IMR-90 (cell line): ENCODE measurements around the gene RPS24. TPM values are rescaled to one million over a fixed set of nuclear protein-coding genes. Genes with fewer than 3 reads are reported as not detected.
A peak's percentile ranks its signal among the peaks of the same experiment; 100 is the strongest.

Experiments
- ATAC-seq: fragments of 200-7000 bp; cut with Tn5 transposase; 2 replicates; pipeline ENCODE4 v1.9.1; 2020; ENCODE audit warnings: low read depth, mild to moderate bottlenecking, moderate library complexity
- BruUV-seq: library from RNA; stranded (reverse); fragments of 400-500 nt; replicated peaks from 2 replicates; lab custom pipeline; 2021; lab: Mats Ljungman, UMichigan
- CTCF ChIA-PET: fragments of 300-600 bp; formaldehyde crosslinking; extraction: SDS; loops from one replicate; lab custom pipeline; 2021; ENCODE audit warnings: antibody characterized with exemption; lab: Yijun Ruan, JAX
- POLR2A ChIA-PET: fragments of 300-600 bp; sonication (Branson Sonifier 250); formaldehyde crosslinking; loops from one replicate; lab custom pipeline; 2022; ENCODE audit warnings: antibody characterized with exemption; ENCODE audit not compliant: unreplicated experiment; lab: Charles Lee
- DNase-seq: peaks from one replicate; pipeline ENCODE4 v3.0.0; 2013
- H2AFZ ChIP-seq: replicated peaks from 2 replicates; pipeline ENCODE3; 2013; ENCODE audit warnings: low read length, mild to moderate bottlenecking; ENCODE audit not compliant: poor library complexity
- H2AK5ac ChIP-seq: 2 replicates; pipeline ENCODE4 v1.6.1; 2013; ENCODE audit warnings: low read depth, low read length, inconsistent platforms
- H2AK9ac ChIP-seq: replicated peaks from 2 replicates; pipeline ENCODE3; 2013; ENCODE audit warnings: mild to moderate bottlenecking, low read depth, low read length, moderate library complexity; ENCODE audit not compliant: poor library complexity
- H2BK120ac ChIP-seq: 2 replicates; pipeline ENCODE4 v1.6.1; 2013; ENCODE audit warnings: low read depth, low read length, inconsistent platforms
- H2BK15ac ChIP-seq: 3 replicates; pipeline ENCODE4 v1.6.1; 2013; ENCODE audit warnings: low read depth, low read length, inconsistent platforms
- H2BK20ac ChIP-seq: 2 replicates; pipeline ENCODE4 v1.6.1; 2013; ENCODE audit warnings: low read depth, mild to moderate bottlenecking, inconsistent platforms, low read length, moderate library complexity
- H2BK5ac ChIP-seq: 2 replicates; pipeline ENCODE4 v1.6.1; 2013; ENCODE audit warnings: mild to moderate bottlenecking, low read depth, low read length, inconsistent platforms; ENCODE audit not compliant: poor library complexity, severe bottlenecking
- H3K14ac ChIP-seq: replicated peaks from 2 replicates; pipeline ENCODE4 v1.6.1; 2013; ENCODE audit warnings: low read depth, low read length, inconsistent platforms
- H3K18ac ChIP-seq: 2 replicates; pipeline ENCODE4 v1.6.1; 2013; ENCODE audit warnings: low read depth, low read length, control low read depth
- H3K23ac ChIP-seq: 2 replicates; pipeline ENCODE4 v1.6.1; 2013; ENCODE audit warnings: low read depth, low read length, inconsistent platforms
- H3K27ac ChIP-seq: 2 replicates; pipeline ENCODE4 v1.5.1; 2013; ENCODE audit warnings: mild to moderate bottlenecking, control low read depth, low read length; ENCODE audit not compliant: insufficient read depth
- H3K27me3 ChIP-seq: 2 replicates; pipeline ENCODE4 v1.6.1; 2013; ENCODE audit warnings: low read length; ENCODE audit not compliant: control insufficient read depth, insufficient read depth
- H3K36me3 ChIP-seq: 2 replicates; pipeline ENCODE4 v1.6.1; 2013; ENCODE audit warnings: low read length, mixed read lengths; ENCODE audit not compliant: control insufficient read depth, insufficient read depth
- H3K4ac ChIP-seq: 2 replicates; pipeline ENCODE4 v1.6.1; 2013; ENCODE audit warnings: low read depth, low read length, inconsistent platforms
- H3K4me1 ChIP-seq: 2 replicates; pipeline ENCODE4 v1.6.1; 2013; ENCODE audit warnings: low read length, mixed read lengths; ENCODE audit not compliant: control insufficient read depth, insufficient read depth
- H3K4me2 ChIP-seq: 2 replicates; pipeline ENCODE4 v1.6.1; 2013; ENCODE audit warnings: low read depth, mild to moderate bottlenecking, control low read depth, low read length, moderate library complexity
- H3K4me3 ChIP-seq: 2 replicates; pipeline ENCODE4 v1.5.1; 2013; ENCODE audit warnings: low read depth, mild to moderate bottlenecking, control low read depth, low read length, moderate library complexity; ENCODE audit not compliant: insufficient read depth
- H3K56ac ChIP-seq: 2 replicates; pipeline ENCODE4 v1.6.1; 2013; ENCODE audit warnings: low read length, inconsistent platforms; ENCODE audit not compliant: insufficient read depth; ENCODE audit errors: extremely low read depth
- H3K79me1 ChIP-seq, 2 experiments: 2 replicates each; pipeline ENCODE4 v1.6.1; 2013; ENCODE audit warnings: low read length in 2 of 2, inconsistent platforms in 1 of 2, low read depth in 1 of 2
- H3K9ac ChIP-seq: 2 replicates; pipeline ENCODE4 v1.6.1; 2013; ENCODE audit warnings: low read depth, low read length, control low read depth
- H3K9me1 ChIP-seq: 2 replicates; pipeline ENCODE4 v1.6.1; 2013; ENCODE audit warnings: low read length, inconsistent platforms; ENCODE audit not compliant: insufficient read depth
- H3K9me3 ChIP-seq: 2 replicates; pipeline ENCODE4 v1.6.1; 2013; ENCODE audit warnings: low read length; ENCODE audit not compliant: control insufficient read depth, insufficient read depth
- H4K20me1 ChIP-seq: 2 replicates; pipeline ENCODE4 v1.6.1; 2013; ENCODE audit warnings: low read length, inconsistent platforms; ENCODE audit not compliant: insufficient read depth
- H4K5ac ChIP-seq: 2 replicates; pipeline ENCODE4 v1.6.1; 2013; ENCODE audit warnings: mild to moderate bottlenecking, low read depth, low read length, control low read depth
- H4K8ac ChIP-seq, 2 experiments: 2 replicates each; pipeline ENCODE4 v1.6.1; 2013; ENCODE audit warnings: low read depth in 2 of 2, low read length in 2 of 2, control low read depth in 1 of 2, inconsistent platforms in 1 of 2
- H4K91ac ChIP-seq: 2 replicates; pipeline ENCODE4 v1.6.1; 2013; ENCODE audit warnings: low read depth, low read length, inconsistent platforms; ENCODE audit not compliant: insufficient read depth
- BHLHE40 ChIP-seq: fragments of 150-350 bp; IDR thresholded peaks from 2 replicates; pipeline ENCODE4 v1.6.1; 2016; ENCODE audit warnings: mild to moderate bottlenecking, low read depth, low read length
- FOS ChIP-seq: fragments of 150-350 bp; IDR thresholded peaks from 2 replicates; pipeline ENCODE4 v1.6.1; 2016; ENCODE audit warnings: low read depth, low read length
- NFE2L2 ChIP-seq: fragments of 150-350 bp; IDR thresholded peaks from 2 replicates; pipeline ENCODE4 v1.6.1; 2016; ENCODE audit warnings: low read depth, mild to moderate bottlenecking, low read length
- POLR2A ChIP-seq: IDR thresholded peaks from 2 replicates; pipeline ENCODE4 v1.6.1; 2012; ENCODE audit warnings: mild to moderate bottlenecking, low read depth, low read length
- RAD21 ChIP-seq: IDR thresholded peaks from 2 replicates; pipeline ENCODE4 v1.6.1; 2012; ENCODE audit warnings: low read length, improper control_type of control experiment
- RFX5 ChIP-seq: IDR thresholded peaks from 2 replicates; pipeline ENCODE4 v1.8.0; 2012; ENCODE audit warnings: low read depth, mild to moderate bottlenecking, low read length, moderate library complexity
- WGBS, 2 experiments: methylation state at CpG; one replicate each; pipeline versions ENCODE4 v1.1.5 to v1.1.7; 2013; ENCODE audit warnings: missing lambda C conversion rate in 2 of 2; ENCODE audit not compliant: insufficient read length in 1 of 2; ENCODE audit errors: extremely low coverage in 2 of 2; 5-methylcytosine and 5-hydroxymethylcytosine counted together
- dilution Hi-C: fragments of 300-500 bp; cut with HindIII; formaldehyde crosslinking; loops from one replicate; pipeline ENCODE4 v1.14.3; 2018; ENCODE audit warnings: low sequenced_read_pairs; ENCODE audit not compliant: unreplicated experiment
- in situ Hi-C: fragments of 300-500 bp; cut with MboI; formaldehyde crosslinking; loops from 3 replicates; pipeline ENCODE4 v1.14.3; 2019; ENCODE audit warnings: low sequenced_read_pairs, inconsistent platforms, mixed read lengths
- intact Hi-C: fragments of 100-400 bp; cut with micrococcal nuclease; formaldehyde crosslinking; loops from 2 replicates; pipeline ENCODE4 v1.10.0; 2022
- polyA plus RNA-seq, 3 experiments: library from polyadenylated mRNA; depleted of rRNA; stranded (reverse); fragments of >200 nt; gene quantifications; 2 replicates each; pipeline ENCODE4 v1.2.3, GENCODE V29; 2012; ENCODE audit warnings: low replicate concordance in 1 of 3
- total RNA-seq: library from RNA; depleted of rRNA; stranded (reverse); fragments of >200 nt; gene quantifications from 2 replicates; pipeline ENCODE4 v1.2.3, GENCODE V29; 2012
- TF ChIP-seq, protein P1 (sequence below): fragments of 150-350 bp; IDR thresholded peaks from 2 replicates; pipeline ENCODE4 v1.6.1; 2017; ENCODE audit warnings: mild to moderate bottlenecking, antibody characterized with exemption, low read length, low read depth

RPS24 gene
- total and polyA plus RNA-seq, 2 of the 4 experiments (the other 2 are of a cell fraction): 1,664 to 4,721 TPM

- intact Hi-C loops: loop anchor here (10.0 kb wide), 1 partner anchor 713 kb away; no protein-coding TSS in a partner anchor
- H3K14ac ChIP-seq: no peak overlapping the region
- in situ Hi-C loops: loop anchor here (10.0 kb wide), 2 partner anchors 263 to 1033 kb away; no protein-coding TSS in a partner anchor
- no peak overlapping the region for H3K4me2 ChIP-seq
- peaks cover 77% of the 10 kb centered on the region for H4K20me1 ChIP-seq
- no peak overlapping the region for H2AK5ac ChIP-seq
- H3K4ac ChIP-seq: no peak overlapping the region
- no peak overlapping the region for H3K27ac ChIP-seq
- WGBS, 2 experiments: no CpG with 5 or more reads among the region's 2 CpGs
- H2BK5ac ChIP-seq: no peak overlapping the region
- no TSS peak for BruUV-seq
- H3K4me1 ChIP-seq: peaks cover 12% of the 10 kb centered on the region
- H3K9ac ChIP-seq: no peak overlapping the region
- H4K8ac ChIP-seq: no peak overlapping the region
- H3K27me3 ChIP-seq: no peaks in the 10 kb centered on the region
- peaks cover 28% of the 10 kb centered on the region for H3K9me1 ChIP-seq
- no peak overlapping the region for H2AK9ac ChIP-seq
- CTCF ChIA-PET: no interaction called here
- no peak overlapping the region for H4K5ac ChIP-seq
- POLR2A ChIA-PET: no interaction called here
- peaks cover 27 to 68% of the 10 kb centered on the region in 2 experiments for H3K79me1 ChIP-seq
- peaks cover 45% of the 10 kb centered on the region for H3K36me3 ChIP-seq
- H2BK20ac ChIP-seq: no peak overlapping the region
- ATAC-seq (no peak), DNase-seq (no peak)
- H4K91ac ChIP-seq: no peak overlapping the region
- H3K9me3 ChIP-seq: no peaks in the 10 kb centered on the region
- H3K56ac ChIP-seq: no peak overlapping the region
- no peak overlapping the region for H2BK120ac ChIP-seq
- H2AFZ ChIP-seq: no peak overlapping the region
- dilution Hi-C loops: no loop called here
- H3K18ac ChIP-seq: no peak overlapping the region
- H2BK15ac ChIP-seq: no peak overlapping the region
- TF ChIP-seq BHLHE40 (no peak), RFX5 (no peak), POLR2A (0 out of 2 replicates have a peak, but pooled peaks have one; percentile 26), NFE2L2 (no peak), RAD21 (no peak), FOS (no peak)
- TF ChIP-seq, protein P1, sequence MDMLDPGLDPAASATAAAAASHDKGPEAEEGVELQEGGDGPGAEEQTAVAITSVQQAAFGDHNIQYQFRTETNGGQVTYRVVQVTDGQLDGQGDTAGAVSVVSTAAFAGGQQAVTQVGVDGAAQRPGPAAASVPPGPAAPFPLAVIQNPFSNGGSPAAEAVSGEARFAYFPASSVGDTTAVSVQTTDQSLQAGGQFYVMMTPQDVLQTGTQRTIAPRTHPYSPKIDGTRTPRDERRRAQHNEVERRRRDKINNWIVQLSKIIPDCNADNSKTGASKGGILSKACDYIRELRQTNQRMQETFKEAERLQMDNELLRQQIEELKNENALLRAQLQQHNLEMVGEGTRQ: no peak
- no peak overlapping the region for H3K23ac ChIP-seq
- no peak overlapping the region for H3K4me3 ChIP-seq
Measured at GRCh38 chr10:78042058-78042751, 8.5 kb downstream of the RPS24 start.
